Occipital lobe (tissue), 2 donors: ENCODE results near the gene RANBP3. TPM values are rescaled to one million over a fixed set of nuclear protein-coding genes. Genes with fewer than 3 reads are reported as not detected.
"Not testable (repeated sequence)": the region's sequence is repeated elsewhere in the genome, so short reads cannot be mapped to it uniquely, and the experiment has no call there.

ENCODE experiments used
- DNase-seq: peaks from one replicate; lab custom pipeline; 2025; lab: John Stamatoyannopoulos, UW
- total RNA-seq: library from RNA; depleted of rRNA; stranded (reverse); fragments of >200 nt; gene quantifications from one replicate; pipeline ENCODE4 v1.2.3, GENCODE V29; 2014

Gene RANBP3
- total RNA-seq, 1 donor from 2014 or later, result 35.4 TPM

GRCh38 chr19:5988517-5989387 lies 10.8 kb upstream of the RANBP3 start:
- no peak for DNase-seq

DNA sequence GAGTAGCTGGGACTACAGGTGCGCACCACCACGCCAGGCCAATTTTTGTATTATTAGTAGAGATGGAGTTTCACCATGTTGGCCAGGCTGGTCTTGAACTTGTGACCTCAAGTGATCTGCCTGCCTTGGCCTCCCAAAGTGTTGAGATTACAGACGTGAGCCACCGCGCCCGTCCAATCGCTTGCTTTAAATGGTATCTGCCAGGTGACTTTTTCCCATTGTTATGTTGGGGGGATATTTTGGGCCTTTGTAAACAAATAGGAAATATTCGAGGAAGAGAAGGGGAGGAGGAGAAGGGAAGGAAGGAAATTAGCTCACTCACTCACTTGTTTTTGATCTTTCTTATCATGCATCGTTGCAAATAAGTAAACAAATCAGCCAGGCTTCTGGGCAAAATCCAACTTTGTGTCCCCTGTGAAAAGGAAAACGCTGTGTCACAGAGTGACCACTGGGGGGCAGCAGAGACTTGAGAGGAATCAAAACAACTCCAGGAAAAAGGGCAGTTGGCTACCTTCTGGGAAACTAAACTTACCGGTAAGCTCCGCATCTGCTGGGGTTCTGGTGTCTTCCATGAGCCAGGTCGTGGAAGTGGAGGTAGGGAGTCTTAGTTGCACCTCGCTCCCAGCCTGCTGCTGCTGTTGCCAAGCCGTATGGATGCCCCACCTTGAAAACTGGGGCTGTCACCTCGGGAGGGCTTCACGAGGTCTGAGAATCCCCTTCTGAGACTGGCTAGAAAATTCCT lies 9.3 kb upstream of the RANBP3 start:
- DNase-seq, result peak; percentile 52

DNA sequence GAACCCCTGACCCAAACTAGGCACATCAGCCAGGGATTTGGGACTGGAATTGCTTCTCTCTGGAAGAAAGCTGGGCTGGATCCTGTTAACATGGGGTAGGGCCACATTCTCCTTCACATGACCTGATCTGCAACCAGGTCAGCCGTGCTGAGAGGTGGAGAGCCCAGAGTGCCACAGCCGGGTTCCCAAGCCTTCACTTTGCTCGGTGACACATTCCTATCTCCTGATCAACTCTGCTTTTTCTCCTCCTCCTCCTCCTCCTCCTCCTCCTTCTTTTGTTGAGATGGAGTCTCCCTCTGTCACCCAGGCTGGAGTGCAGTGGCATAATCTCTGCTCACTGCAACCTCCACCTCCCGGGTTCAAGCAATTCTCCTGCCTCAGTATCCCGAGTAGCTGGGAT lies 7.9 kb upstream of the RANBP3 start:
- DNase-seq, result not testable (repeated sequence)

- no peak for DNase-seq
Measured at GRCh38 chr19:5985098-5985783, 7.3 kb upstream of the RANBP3 start.

DNA sequence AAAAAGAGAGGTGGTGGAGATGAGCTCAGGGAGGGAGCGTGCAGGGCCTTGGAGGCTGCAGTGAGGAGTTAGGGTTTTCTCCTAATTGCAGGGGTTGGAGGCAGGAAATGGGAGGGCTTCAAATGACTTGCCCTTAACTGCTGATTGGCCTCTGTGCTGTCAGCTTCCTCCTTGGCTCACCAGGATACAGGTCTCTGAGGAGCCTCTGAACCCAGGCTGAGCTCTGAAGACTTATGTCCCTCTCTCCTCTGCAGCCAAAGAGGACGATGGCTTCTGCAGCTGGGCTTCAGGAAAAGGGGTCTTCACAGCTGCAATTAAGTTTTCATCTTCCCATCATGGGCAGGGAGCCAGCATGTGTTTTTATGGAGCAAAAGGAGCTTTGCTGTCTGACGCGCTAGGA lies 6.7 kb upstream of the RANBP3 start:
- no peak for DNase-seq

- DNase-seq, result no peak
Measured at GRCh38 chr19:5983367-5983955, 5.5 kb upstream of the RANBP3 start.

DNA sequence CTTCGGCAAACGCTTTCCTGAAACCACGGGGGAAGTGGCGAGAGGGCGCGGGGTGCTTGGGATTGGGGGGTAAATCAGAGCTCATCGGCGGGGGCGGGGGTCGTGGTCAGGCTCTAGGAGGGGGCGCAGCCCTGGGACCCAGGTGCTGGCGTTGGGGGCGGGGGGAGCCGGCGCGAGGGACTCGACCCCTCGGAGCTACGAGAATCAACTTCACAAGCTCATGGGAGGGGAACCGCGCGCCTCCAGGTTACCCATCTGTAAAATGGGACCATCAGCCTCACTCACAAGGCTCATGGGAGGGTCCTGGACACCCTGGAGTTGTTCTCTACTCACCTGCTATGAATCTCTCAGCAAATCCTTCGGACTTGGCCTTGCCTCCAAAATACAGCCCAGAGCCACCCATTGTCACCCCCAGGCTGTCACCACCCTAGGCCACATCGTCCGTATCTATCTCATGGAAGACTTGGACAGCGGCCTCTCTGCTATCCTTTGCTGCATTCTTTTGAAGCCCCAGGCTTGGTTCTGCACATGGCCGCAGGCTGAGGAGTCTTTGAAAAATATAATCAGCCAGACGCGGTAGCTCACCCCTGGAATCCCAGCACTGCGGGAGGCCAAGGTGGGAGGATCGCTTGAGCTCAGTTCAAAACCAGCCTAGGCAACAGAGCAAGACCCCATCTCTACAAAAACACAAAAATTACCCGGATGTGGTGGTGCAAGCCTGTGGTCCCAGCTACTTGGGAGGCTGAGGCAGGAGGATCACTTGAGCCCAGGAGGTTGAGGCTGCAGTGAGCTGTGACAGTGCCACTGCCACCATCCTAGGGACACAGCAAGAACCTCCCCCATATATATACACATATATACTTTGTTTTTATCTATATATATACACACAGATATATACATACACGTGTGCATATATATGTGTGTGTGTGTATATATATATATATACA lies 939 bp upstream of the RANBP3 start:
- no peak for DNase-seq

DNA sequence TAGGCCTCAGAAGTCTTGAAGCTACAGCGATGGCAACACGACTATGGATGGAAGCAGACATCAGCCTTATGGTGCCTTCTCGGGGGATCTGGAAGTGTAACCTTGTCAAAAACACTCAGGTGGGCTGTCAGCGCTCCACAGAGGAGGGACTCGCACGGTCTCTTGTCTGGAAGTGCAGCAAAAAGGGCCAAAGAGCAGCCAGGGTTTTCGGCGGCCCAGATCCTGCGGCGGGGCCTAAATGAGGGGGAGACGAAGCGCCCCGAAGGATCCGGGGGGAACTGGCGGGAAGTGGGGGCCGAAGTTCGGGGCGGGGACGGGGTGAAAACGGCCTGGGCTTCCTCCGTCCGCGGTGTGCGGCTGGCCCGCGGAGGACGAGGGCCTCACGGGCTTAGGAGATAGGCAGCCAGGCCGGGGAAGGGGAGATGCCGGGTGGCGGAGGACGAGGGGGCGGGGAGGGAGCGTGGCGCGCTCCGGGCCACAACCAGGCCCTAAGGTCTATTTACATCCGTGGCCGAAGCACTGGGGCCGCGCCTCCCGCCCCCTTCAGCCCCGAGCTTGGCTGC lies 637 bp downstream of the RANBP3 start:
- no peak for DNase-seq

- no peak for DNase-seq
Measured at GRCh38 chr19:5976768-5977167, 1.2 kb downstream of the RANBP3 start.

- no peak for DNase-seq
Measured at GRCh38 chr19:5975388-5975728, 2.6 kb downstream of the RANBP3 start.

DNA sequence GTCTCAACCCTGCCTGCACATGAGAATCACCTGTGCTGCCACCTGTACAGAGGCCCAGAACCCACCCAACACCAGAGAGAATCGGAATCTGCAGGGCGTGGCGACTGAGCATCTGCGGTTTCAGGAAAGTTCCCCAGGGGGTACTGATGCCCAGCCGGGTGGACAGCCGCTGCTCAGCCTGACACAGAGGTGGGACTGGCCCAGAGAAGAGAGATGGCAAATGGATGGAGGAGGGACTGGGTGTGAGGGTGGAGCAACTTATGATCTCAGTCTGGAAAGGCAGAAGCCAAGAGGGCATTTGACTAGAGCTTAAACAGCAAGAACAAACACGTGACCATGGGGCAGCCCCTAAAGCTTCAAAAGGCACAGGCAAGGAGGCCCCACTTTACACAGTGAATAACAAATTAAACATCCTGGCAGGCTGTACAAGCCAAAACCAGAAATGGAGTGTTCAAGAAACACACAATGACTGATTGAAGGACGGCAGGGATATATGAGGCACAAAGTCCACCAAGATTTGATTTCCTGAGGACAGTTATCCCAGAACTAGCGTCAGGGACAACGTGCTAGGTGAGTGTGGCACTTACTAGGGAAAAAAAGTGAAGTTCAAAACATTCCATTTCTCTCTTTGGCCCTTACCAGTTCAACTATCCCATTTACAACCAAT lies 3.1 kb downstream of the RANBP3 start:
- DNase-seq, result no peak

GRCh38 chr19:5973867-5974635 lies 3.9 kb downstream of the RANBP3 start:
- no peak for DNase-seq

DNA sequence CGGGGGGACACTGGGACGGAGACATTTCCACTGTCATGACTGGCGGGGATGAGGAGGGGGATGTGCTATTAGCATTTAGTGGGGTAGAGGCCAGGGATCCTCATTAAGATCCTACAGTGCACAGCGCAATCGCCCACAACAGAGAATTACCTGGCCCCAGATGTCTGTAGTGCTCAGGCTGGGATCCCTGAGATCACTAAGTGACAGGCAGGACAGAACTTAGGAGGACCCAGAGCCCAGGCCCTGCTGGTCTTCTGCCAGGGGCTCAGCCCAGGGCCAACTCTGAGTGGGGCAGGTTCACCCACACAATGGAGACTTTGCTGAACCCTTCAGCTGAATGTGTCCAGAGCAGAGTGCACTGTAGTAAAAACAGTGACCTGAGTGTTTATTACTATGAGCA lies 4.6 kb downstream of the RANBP3 start:
- DNase-seq, result no peak

DNA sequence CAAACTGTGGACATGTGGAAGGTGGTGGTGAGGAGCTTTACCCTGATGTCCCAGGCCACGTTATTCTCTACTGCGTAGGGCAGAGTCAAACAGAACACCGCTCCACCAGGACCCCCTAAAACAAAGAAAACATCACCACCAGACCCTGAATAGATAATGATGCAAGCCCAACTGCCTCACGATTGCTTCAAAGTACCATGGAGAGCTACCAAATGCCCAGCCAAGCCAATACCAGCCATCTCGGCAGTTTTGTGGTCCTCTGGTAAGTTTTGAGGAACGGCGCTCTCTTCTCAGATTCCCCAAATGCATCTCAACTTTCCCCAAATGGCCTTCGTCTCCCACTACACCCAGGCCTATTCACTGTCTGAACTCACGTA lies 5.6 kb downstream of the RANBP3 start:
- DNase-seq, result no peak

GRCh38 chr19:5971714-5972354 lies 6.1 kb downstream of the RANBP3 start:
- DNase-seq, result no peak

DNA sequence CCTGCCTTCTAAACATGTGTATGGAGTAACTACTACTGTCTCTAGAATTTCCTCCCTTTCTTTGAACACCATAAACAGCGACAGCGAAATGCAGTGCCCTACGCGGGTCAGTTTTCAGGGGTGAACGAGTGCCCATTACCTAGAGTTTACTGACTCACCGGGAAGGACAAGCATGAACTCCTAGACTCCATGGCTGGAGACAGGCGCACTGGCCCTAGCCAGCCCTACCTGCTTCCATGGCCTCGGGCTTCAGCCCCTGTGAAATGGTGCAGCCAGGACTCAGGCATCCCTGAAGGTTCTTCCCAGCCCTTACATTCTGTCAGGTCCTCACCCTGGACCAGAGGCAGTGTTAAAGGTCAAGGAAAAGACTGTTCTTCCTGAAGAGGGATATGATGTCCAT lies 8.5 kb downstream of the RANBP3 start:
- no peak for DNase-seq

DNA sequence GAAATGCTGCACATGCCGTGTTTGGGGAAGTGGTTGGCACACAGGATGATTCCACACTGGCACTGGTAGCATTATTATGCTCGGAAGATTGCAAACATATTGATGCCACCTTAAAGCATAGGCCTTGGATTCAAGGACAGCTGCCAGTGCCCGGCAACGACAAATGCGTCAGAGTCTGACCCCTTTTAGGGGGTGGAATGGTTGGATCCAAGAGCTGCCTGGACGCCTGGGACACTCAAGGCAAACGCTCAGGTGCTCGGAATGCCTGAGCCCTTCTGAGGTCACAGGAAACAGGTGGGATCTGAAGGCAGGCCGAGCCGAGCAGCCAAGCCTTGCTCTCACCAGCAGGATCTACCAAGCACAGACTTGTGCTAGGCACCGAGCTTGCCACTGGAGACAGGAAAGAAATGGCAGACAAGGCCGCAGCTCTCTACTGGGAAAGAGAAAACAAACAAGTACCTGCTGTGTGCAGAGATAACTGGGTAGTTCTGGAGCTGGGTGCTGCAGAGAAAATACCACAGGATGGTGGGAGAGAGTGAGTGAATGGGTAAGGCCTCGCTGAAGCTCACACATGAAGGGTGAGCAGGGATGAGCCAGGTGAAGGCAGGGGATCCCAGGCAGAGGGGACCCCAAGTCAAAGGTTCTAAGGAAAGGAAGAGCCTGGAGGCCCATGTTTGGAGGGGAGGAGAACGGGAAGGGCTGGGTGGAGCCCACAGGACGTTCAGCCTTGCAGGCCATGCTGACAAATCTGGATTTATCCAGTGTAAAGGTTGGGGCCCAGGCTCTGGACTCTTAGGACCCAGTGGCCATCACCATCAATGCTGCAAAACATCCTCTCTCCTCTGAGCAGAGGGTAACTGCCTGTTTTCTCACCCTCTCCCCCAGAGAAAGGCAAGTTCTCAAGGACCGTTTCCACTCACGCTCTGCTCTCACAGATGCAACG lies 9.2 kb downstream of the RANBP3 start:
- DNase-seq, result no peak
